Hematopoietic multipotent progenitor cell treated with erythropoietin and hydrocortisone succinate and interleukin-3 and kit ligand, for 4 days (in vitro differentiated cells): ENCODE measurements around the gene SYNE2.
"Not testable (repeated sequence)": the region's sequence is repeated elsewhere in the genome, so short reads cannot be mapped to it uniquely, and the experiment has no call there.

Experiments used
- DNase-seq: peaks from one replicate; pipeline ENCODE4 v3.0.0-alpha.2; 2015

Gene SYNE2

GRCh38 chr14:64137657-64138290 is 285.0 kb downstream of the SYNE2 start:
- peak; percentile 53 for DNase-seq

GRCh38 chr14:64147126-64147790 is 294.5 kb downstream of the SYNE2 start:
- no peak for DNase-seq

- no peak for DNase-seq
Measured at GRCh38 chr14:64149921-64150320, 297.1 kb downstream of the SYNE2 start.

- no peak for DNase-seq
Measured at GRCh38 chr14:64158608-64159007, 305.8 kb downstream of the SYNE2 start.

- DNase-seq, result peak; percentile 19
Measured at GRCh38 chr14:64159588-64159987, 306.8 kb downstream of the SYNE2 start.

GRCh38 chr14:64170181-64170580 is 317.4 kb downstream of the SYNE2 start:
- no peak for DNase-seq

- no peak for DNase-seq
Measured at GRCh38 chr14:64174922-64175782, 322.3 kb downstream of the SYNE2 start.

- DNase-seq, result no peak
Measured at GRCh38 chr14:64176330-64176729, 323.5 kb downstream of the SYNE2 start.

- DNase-seq, result no peak
Measured at GRCh38 chr14:64178814-64179213, 326.0 kb downstream of the SYNE2 start.

- not testable (repeated sequence) for DNase-seq
Measured at GRCh38 chr14:64182908-64183307, 330.1 kb downstream of the SYNE2 start.

GRCh38 chr14:64184103-64184729 is 331.4 kb downstream of the SYNE2 start:
- DNase-seq, result no peak

GRCh38 chr14:64185184-64185583 is 332.4 kb downstream of the SYNE2 start:
- no peak for DNase-seq

- DNase-seq, result no peak
Measured at GRCh38 chr14:64186231-64187129, 333.7 kb downstream of the SYNE2 start.

GRCh38 chr14:64187331-64187730 is 334.5 kb downstream of the SYNE2 start:
- no peak for DNase-seq

GRCh38 chr14:64190974-64191502 is 338.2 kb downstream of the SYNE2 start:
- DNase-seq, result no peak

- no peak for DNase-seq
Measured at GRCh38 chr14:64191756-64192155, 339.0 kb downstream of the SYNE2 start.

- no peak for DNase-seq
Measured at GRCh38 chr14:64193821-64194220, 341.0 kb downstream of the SYNE2 start.

GRCh38 chr14:64194404-64194803 is 341.6 kb downstream of the SYNE2 start:
- DNase-seq, result no peak

- DNase-seq, result no peak
Measured at GRCh38 chr14:64195199-64195598, 342.4 kb downstream of the SYNE2 start.

GRCh38 chr14:64196056-64196455 is 343.3 kb downstream of the SYNE2 start:
- DNase-seq, result no peak

- peak; percentile 41 for DNase-seq
Measured at GRCh38 chr14:64196814-64197411, 344.1 kb downstream of the SYNE2 start.

- no peak for DNase-seq
Measured at GRCh38 chr14:64197996-64198395, 345.2 kb downstream of the SYNE2 start.
